ENCODE data around the gene ABCA13.
"Not testable (repeated sequence)": the region's sequence is repeated elsewhere in the genome, so short reads cannot be mapped to it uniquely, and the experiment has no call there.

The ABCA13 gene

GRCh38 chr7:48171202-48171601, at the start of gene ABCA13:
TSS of gene ABCA13 (plus strand) at chr7:48171458. CDS start at chr7:48171484, 26 bp downstream.
- DNase-seq, result no peak

GRCh38 chr7:48126037-48126436, 45.2 kb upstream of the ABCA13 start:
- DNase-seq, result no peak

- no peak for DNase-seq
These were observed 40.6 kb upstream of the ABCA13 start for GRCh38 chr7:48130658-48131108.

- no peak for DNase-seq
These were observed 38.5 kb upstream of the ABCA13 start for GRCh38 chr7:48132792-48133191.

GRCh38 chr7:48139459-48139858, 31.8 kb upstream of the ABCA13 start:
- no peak for DNase-seq

- no peak for DNase-seq
These were observed 31.1 kb upstream of the ABCA13 start for GRCh38 chr7:48140001-48140681.

- no peak for DNase-seq
These were observed 29.7 kb upstream of the ABCA13 start for GRCh38 chr7:48141521-48141920.

GRCh38 chr7:48144291-48144768, 26.9 kb upstream of the ABCA13 start:
- DNase-seq, result no peak

- no peak for DNase-seq
These were observed 24.1 kb upstream of the ABCA13 start for GRCh38 chr7:48147078-48147591.

- DNase-seq, result not testable (repeated sequence)
These were observed 23.6 kb upstream of the ABCA13 start for GRCh38 chr7:48147690-48148089.

GRCh38 chr7:48148311-48148710, 22.9 kb upstream of the ABCA13 start:
- no peak for DNase-seq

GRCh38 chr7:48149058-48149457, 22.2 kb upstream of the ABCA13 start:
- DNase-seq, result no peak

GRCh38 chr7:48150086-48150485, 21.2 kb upstream of the ABCA13 start:
- no peak for DNase-seq

GRCh38 chr7:48154792-48155413, 16.4 kb upstream of the ABCA13 start:
- DNase-seq, result no peak

GRCh38 chr7:48158404-48158803, 12.9 kb upstream of the ABCA13 start:
- DNase-seq, result no peak

GRCh38 chr7:48161407-48162125, 9.7 kb upstream of the ABCA13 start:
- no peak for DNase-seq

- DNase-seq, result no peak
These were observed 6.1 kb upstream of the ABCA13 start for GRCh38 chr7:48165157-48165556.

GRCh38 chr7:48168159-48168558, 3.1 kb upstream of the ABCA13 start:
- no peak for DNase-seq

GRCh38 chr7:48170506-48170905, 752 bp upstream of the ABCA13 start:
- no peak for DNase-seq

- no peak for DNase-seq
These were observed 2.1 kb downstream of the ABCA13 start for GRCh38 chr7:48173313-48173712.

- DNase-seq, result no peak
These were observed 2.6 kb downstream of the ABCA13 start for GRCh38 chr7:48173756-48174382.

- DNase-seq, result no peak
These were observed 3.8 kb downstream of the ABCA13 start for GRCh38 chr7:48175019-48175418.

- DNase-seq, result no peak
These were observed 5.2 kb downstream of the ABCA13 start for GRCh38 chr7:48176356-48176893.
